ENCODE results near the gene ZNF335.
"Not testable (repeated sequence)": the region's sequence is repeated elsewhere in the genome, so short reads cannot be mapped to it uniquely, and the experiment has no call there.

Gene ZNF335

GRCh38 chr20:45969712-45970634 is 2.0 kb downstream of the ZNF335 start:
- peak; percentile 24 for DNase-seq

GRCh38 chr20:45968801-45969711 is 2.9 kb downstream of the ZNF335 start:
- peak; percentile 14 for DNase-seq

GRCh38 chr20:45968081-45968671 is 3.8 kb downstream of the ZNF335 start:
- DNase-seq, result peak; percentile 17

GRCh38 chr20:45967551-45968080 is 4.4 kb downstream of the ZNF335 start:
- peak; percentile 20 for DNase-seq

- peak; percentile 19 for DNase-seq
Observed at GRCh38 chr20:45965169-45966002, 6.6 kb downstream of the ZNF335 start.

- DNase-seq, result no peak
Observed at GRCh38 chr20:45964006-45964400, 8.0 kb downstream of the ZNF335 start.

GRCh38 chr20:45963059-45964005 is 8.7 kb downstream of the ZNF335 start:
- no peak for DNase-seq

- DNase-seq, result peak; percentile 12
Observed at GRCh38 chr20:45962031-45962755, 9.8 kb downstream of the ZNF335 start.

- peak; percentile 8 for DNase-seq
Observed at GRCh38 chr20:45959956-45960630, 11.9 kb downstream of the ZNF335 start.

GRCh38 chr20:45959126-45959525 is 12.9 kb downstream of the ZNF335 start:
- DNase-seq, result peak; percentile 10

- DNase-seq, result peak; percentile 1
Observed at GRCh38 chr20:45958593-45958992, 13.4 kb downstream of the ZNF335 start.

GRCh38 chr20:45957021-45957941 is 14.7 kb downstream of the ZNF335 start:
- peak; percentile 8 for DNase-seq

GRCh38 chr20:45956326-45956725 is 15.7 kb downstream of the ZNF335 start:
- not testable (repeated sequence) for DNase-seq

GRCh38 chr20:45953672-45954071 is 18.3 kb downstream of the ZNF335 start:
- DNase-seq, result no peak

- DNase-seq, result no peak
Observed at GRCh38 chr20:45952861-45953260, 19.1 kb downstream of the ZNF335 start.

- no peak for DNase-seq
Observed at GRCh38 chr20:45951925-45952834, 19.8 kb downstream of the ZNF335 start.

- no peak for DNase-seq
Observed at GRCh38 chr20:45950330-45950646, 21.7 kb downstream of the ZNF335 start.
